HL-60 (cell line): ENCODE measurements around the gene PROK2.

ENCODE experiments used
- CTCF ChIP-seq: IDR thresholded peaks from one replicate; pipeline ENCODE4 v1.5.1; 2011; ENCODE audit warnings: low read length, control low read depth, inconsistent platforms; ENCODE audit not compliant: insufficient read depth
- GABPA ChIP-seq: IDR thresholded peaks from 2 replicates; pipeline ENCODE4 v1.6.1; 2012; ENCODE audit warnings: low read depth
- POLR2AphosphoS5 ChIP-seq: IDR thresholded peaks from 2 replicates; pipeline ENCODE4 v1.6.1; 2012; ENCODE audit warnings: low read depth
- REST ChIP-seq: IDR thresholded peaks from 2 replicates; pipeline ENCODE4 v1.6.1; 2012; ENCODE audit warnings: low read depth; ENCODE audit not compliant: insufficient replicate concordance
- SPI1 ChIP-seq: IDR thresholded peaks from 2 replicates; pipeline ENCODE4 v1.6.1; 2012; ENCODE audit warnings: low read depth, mild to moderate bottlenecking, borderline replicate concordance

- TF ChIP-seq CTCF (no peak), SPI1 (no peak), GABPA (no peak), POLR2AphosphoS5 (no peak), REST (no peak)
These were observed 40.8 kb upstream of the PROK2 start for GRCh38 chr3:71825551-71826283.
